GM12875 (cell line): Measurements from ENCODE around the gene KCND2.
"Not testable (repeated sequence)": the region's sequence is repeated elsewhere in the genome, so short reads cannot be mapped to it uniquely, and the experiment has no call there.

Experiments
- H3K4me3 ChIP-seq: one replicate; pipeline ENCODE4 v1.5.1; 2011; ENCODE audit warnings: low read depth, low read length, control low read depth
- TF ChIP-seq, protein P1 (sequence below): IDR thresholded peaks from 2 replicates; pipeline ENCODE4 v1.5.1; 2011; ENCODE audit warnings: low read depth, mild to moderate bottlenecking, control low read depth, inconsistent platforms, low read length, moderate library complexity, borderline replicate concordance; ENCODE audit not compliant: insufficient read depth

KCND2 gene

DNA sequence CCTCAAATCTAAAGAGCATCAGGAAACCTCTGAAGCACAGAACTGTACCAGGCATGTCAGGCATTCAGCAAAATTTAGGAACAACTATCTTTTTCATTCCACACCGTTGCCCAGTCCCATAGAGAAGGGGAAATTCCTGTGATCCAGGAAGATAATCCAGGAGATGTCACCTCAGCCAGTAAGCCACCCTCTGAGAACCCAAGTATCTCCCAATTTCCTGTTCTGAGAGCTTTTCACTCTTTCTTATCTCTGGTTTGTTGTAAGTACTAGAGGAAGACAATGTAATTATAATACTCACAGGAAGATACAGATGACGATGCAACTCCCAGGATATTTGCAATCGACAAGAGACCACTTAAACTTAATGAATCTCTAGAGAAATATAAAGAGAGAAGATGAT lies 487.9 kb downstream of the KCND2 start:
- TF ChIP-seq, protein P1, sequence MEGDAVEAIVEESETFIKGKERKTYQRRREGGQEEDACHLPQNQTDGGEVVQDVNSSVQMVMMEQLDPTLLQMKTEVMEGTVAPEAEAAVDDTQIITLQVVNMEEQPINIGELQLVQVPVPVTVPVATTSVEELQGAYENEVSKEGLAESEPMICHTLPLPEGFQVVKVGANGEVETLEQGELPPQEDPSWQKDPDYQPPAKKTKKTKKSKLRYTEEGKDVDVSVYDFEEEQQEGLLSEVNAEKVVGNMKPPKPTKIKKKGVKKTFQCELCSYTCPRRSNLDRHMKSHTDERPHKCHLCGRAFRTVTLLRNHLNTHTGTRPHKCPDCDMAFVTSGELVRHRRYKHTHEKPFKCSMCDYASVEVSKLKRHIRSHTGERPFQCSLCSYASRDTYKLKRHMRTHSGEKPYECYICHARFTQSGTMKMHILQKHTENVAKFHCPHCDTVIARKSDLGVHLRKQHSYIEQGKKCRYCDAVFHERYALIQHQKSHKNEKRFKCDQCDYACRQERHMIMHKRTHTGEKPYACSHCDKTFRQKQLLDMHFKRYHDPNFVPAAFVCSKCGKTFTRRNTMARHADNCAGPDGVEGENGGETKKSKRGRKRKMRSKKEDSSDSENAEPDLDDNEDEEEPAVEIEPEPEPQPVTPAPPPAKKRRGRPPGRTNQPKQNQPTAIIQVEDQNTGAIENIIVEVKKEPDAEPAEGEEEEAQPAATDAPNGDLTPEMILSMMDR: no peak
- no peak overlapping the region for H3K4me3 ChIP-seq

GRCh38 chr7:120770206-120770605 lies 497.2 kb downstream of the KCND2 start:
- no peak overlapping the region for H3K4me3 ChIP-seq
- TF ChIP-seq, protein P1: no peak

GRCh38 chr7:120774481-120774880 lies 501.5 kb downstream of the KCND2 start:
- TF ChIP-seq, protein P1: no peak
- no peak overlapping the region for H3K4me3 ChIP-seq

DNA sequence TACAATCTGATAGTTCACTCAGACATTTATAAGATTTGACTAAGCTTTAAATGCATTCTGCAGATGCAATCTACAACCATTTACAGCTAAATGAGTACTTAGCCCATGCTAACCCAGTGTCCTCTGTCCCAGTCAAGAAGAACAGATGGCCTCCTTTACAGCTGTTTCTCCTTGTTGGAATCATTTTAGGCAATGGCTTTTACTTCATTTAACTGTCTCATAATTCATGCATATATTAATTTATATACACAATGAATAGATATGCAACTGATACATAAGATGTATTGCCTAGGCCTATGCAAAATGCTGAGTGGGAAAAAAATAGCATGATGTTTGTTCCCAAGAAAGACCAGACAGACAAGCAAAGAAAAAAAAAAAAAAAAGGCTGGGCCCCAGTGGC lies 502.8 kb downstream of the KCND2 start:
- TF ChIP-seq, protein P1: no peak

DNA sequence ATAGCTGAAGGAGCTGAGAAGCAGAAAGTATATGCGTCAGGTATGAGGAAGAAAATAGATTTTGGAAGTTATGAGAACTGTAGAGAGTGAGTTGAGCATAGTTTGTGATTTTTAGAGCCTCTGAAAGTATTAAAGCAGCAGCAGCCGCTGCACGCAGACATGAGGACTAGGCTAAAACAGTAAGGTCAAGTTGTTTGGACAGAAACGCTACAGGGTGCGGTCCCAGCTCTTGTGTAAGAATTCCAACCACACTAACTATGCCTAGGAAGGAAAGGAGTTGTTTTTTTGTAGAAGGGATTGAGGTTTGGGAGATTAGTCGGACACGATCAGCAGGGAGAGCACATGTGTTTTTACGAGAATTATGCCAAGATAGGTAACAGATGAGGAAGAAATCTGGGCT lies 506.1 kb downstream of the KCND2 start:
- not testable (repeated sequence) for H3K4me3 ChIP-seq

More for the DNA sequence above, 502.8 kb downstream of the KCND2 start:
- no peak overlapping the region for H3K4me3 ChIP-seq

DNA sequence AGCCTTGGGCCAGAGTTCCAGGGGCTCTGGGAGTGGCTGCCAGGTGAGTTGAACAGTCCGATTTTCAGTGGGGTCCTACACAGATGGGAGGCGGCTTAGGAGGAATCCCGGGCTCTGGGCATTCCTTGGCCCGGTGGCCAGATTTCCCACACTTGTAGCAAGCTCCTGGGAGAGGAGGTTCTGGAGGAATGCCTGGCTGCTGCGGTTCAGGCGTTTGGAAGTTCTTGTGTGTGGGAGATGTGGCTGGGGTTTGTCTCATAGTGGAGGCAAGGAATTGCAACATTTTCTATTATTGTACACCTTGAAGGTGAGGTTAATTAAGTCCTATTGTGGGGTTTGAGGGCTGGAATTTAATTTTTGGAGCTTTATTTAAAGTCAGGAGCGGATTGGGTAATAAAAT lies 507.5 kb downstream of the KCND2 start:
- not testable (repeated sequence) for H3K4me3 ChIP-seq

- TF ChIP-seq, protein P1: no peak
These were observed 508.0 kb downstream of the KCND2 start for GRCh38 chr7:120780938-120781337.

DNA sequence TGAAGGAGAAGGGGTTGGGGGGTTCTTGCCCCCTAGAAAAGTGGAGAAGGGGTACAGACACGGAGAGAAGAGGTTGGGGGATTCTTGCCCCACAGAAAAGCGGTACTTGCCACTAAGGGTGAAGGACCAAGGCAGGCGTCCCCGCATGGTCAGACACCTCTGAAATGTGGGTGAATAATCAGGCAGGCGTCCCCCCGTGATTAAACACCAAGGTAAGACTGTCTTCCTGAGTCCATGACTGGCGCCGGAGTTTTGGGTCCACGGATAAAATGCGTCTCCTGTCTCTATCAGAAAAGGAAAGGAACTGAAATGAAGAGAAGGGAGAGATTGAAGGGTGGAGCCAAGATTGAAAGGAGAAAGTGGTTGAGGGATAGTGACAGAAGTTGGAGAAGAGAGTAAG lies 508.9 kb downstream of the KCND2 start:
- H3K4me3 ChIP-seq: not testable (repeated sequence)

More at GRCh38 chr7:120780938-120781337, 508.0 kb downstream of the KCND2 start:
- H3K4me3 ChIP-seq: no peak overlapping the region

- TF ChIP-seq, protein P1: no peak
- no peak overlapping the region for H3K4me3 ChIP-seq
These were observed 510.3 kb downstream of the KCND2 start for GRCh38 chr7:120783273-120783672.
